Thyroid gland (tissue), 4 donors: Measurements from ENCODE around the gene DPPA5. TPM values are rescaled to one million over a fixed set of nuclear protein-coding genes. Genes with fewer than 3 reads are reported as not detected.

Experiments used
- DNase-seq, 2 donors: peaks; one replicate each; pipeline ENCODE4 v3.0.0-alpha.2; 2019
- H3K27ac ChIP-seq, 3 donors: fragments of 200-600 bp; sonication (generic); 1 replicate in 2 of 3; 2 replicates in 1 of 3; pipeline ENCODE4 v1.5.1; 2016 to 2019; ENCODE audit warnings: mild to moderate bottlenecking in 1 of 3, moderate library complexity in 1 of 3
- H3K27me3 ChIP-seq: fragments of 200-600 bp; sonication (generic); one replicate; pipeline ENCODE4 v1.5.1; 2019
- H3K36me3 ChIP-seq, 2 donors: fragments of 200-600 bp; sonication (generic); one replicate each; pipeline ENCODE4 v1.5.1; 2016 to 2019
- H3K4me1 ChIP-seq, 2 donors: fragments of 200-600 bp; sonication (generic); one replicate each; pipeline ENCODE4 v1.5.1; 2017 to 2019
- H3K4me3 ChIP-seq, 3 donors: fragments of 200-600 bp; sonication (generic); replicated peaks in 1 of 3; 1 replicate in 2 of 3; 2 replicates in 1 of 3; pipeline ENCODE4 v1.5.1; 2016; ENCODE audit warnings: mild to moderate bottlenecking in 1 of 3
- H3K9me3 ChIP-seq: fragments of 200-600 bp; sonication (generic); one replicate; pipeline ENCODE4 v1.5.1; 2017
- CTCF ChIP-seq, 6 experiments: fragments of 200-600 bp in 3 of 6; fragments of 450-650 bp in 3 of 6; sonication (generic) in 3 of 6; IDR thresholded peaks; one replicate each; pipeline ENCODE4 v1.5.1; 2016 to 2019; ENCODE audit warnings: antibody characterized with exemption in 6 of 6, mild to moderate bottlenecking in 2 of 6, inconsistent platforms in 1 of 6, moderate library complexity in 1 of 6
- POLR2A ChIP-seq, 2 donors: fragments of 450-650 bp; IDR thresholded peaks; one replicate each; pipeline ENCODE4 v1.6.1; 2017; ENCODE audit warnings: antibody characterized with exemption in 2 of 2, mild to moderate bottlenecking in 2 of 2, moderate library complexity in 1 of 2
- WGBS, 2 donors: methylation state at CpG; one replicate each; pipeline ENCODE4 v1.1.5; 2017; 5-methylcytosine and 5-hydroxymethylcytosine counted together
- intact Hi-C: fragments of 100-400 bp; cut with DNase I; formaldehyde crosslinking; loops from one replicate; pipeline ENCODE4 v1.15.1; 2023
- total RNA-seq, 4 donors: library from RNA; depleted of rRNA; stranded (reverse); fragments of >200 nt; gene quantifications; one replicate each; pipeline ENCODE4 v1.2.3, GENCODE V29; 2016

DPPA5 gene
- total RNA-seq, 4 donors from 2014 or later: not detected

- no peak for TF ChIP-seq POLR2A (IDR thresholded peaks at IDR 0.05)
- no peak for TF ChIP-seq CTCF (IDR thresholded peaks at IDR 0.05)
- Histone ChIP-seq H3K9me3 (no peaks in the 10 kb centered on the region), H3K36me3 (no peaks in the 10 kb centered on the region), H3K27ac (no peak overlapping the region), H3K4me1 (peaks cover 0 to 3% of the 10 kb centered on the region in 2 donors), H3K27me3 (no peaks in the 10 kb centered on the region), H3K4me3 (no peak overlapping the region)
- no peak for DNase-seq
- intact Hi-C loops: no loop called here
- WGBS, 2 donors: 52 to 63% methylated on average over 2 of the region's 2 CpGs
Measured at GRCh38 chr6:73340048-73340447, 14.0 kb downstream of the DPPA5 start.

GRCh38 chr6:73339340-73339739, 14.7 kb downstream of the DPPA5 start:
- no peaks in the 10 kb centered on the region for H3K27me3 ChIP-seq
- no peak overlapping the region for H3K27ac ChIP-seq
- intact Hi-C loops: no loop called here
- TF ChIP-seq CTCF (IDR thresholded peaks at IDR 0.05): no peak
- H3K9me3 ChIP-seq: no peaks in the 10 kb centered on the region
- no peak overlapping the region for H3K4me3 ChIP-seq
- peaks cover 0 to 3% of the 10 kb centered on the region in 2 donors for H3K4me1 ChIP-seq
- H3K36me3 ChIP-seq: no peaks in the 10 kb centered on the region
- WGBS, 2 donors: 63 to 66% methylated on average over 3 of the region's 3 CpGs
- DNase-seq: no peak

GRCh38 chr6:73329201-73329600, 24.9 kb downstream of the DPPA5 start:
- no peak overlapping the region for H3K27ac ChIP-seq
- no peak for TF ChIP-seq CTCF (IDR thresholded peaks at IDR 0.05)
- no peak for TF ChIP-seq POLR2A (IDR thresholded peaks at IDR 0.05)
- intact Hi-C loops: no loop called here
- H3K36me3 ChIP-seq: no peaks in the 10 kb centered on the region
- WGBS, 2 donors: 76 to 81% methylated on average over 3 of the region's 3 CpGs
- H3K4me3 ChIP-seq: no peak overlapping the region
- DNase-seq: no peak
- no peaks in the 10 kb centered on the region for H3K27me3 ChIP-seq
- H3K9me3 ChIP-seq: no peaks in the 10 kb centered on the region
- H3K4me1 ChIP-seq: peaks cover 0 to 7% of the 10 kb centered on the region in 2 donors

GRCh38 chr6:73328790-73329189, 25.3 kb downstream of the DPPA5 start:
- Histone ChIP-seq H3K27ac (no peak overlapping the region), H3K4me1 (peaks cover 0 to 7% of the 10 kb centered on the region in 2 donors), H3K4me3 (no peak overlapping the region), H3K36me3 (no peaks in the 10 kb centered on the region), H3K27me3 (no peaks in the 10 kb centered on the region), H3K9me3 (no peaks in the 10 kb centered on the region)
- TF ChIP-seq CTCF (IDR thresholded peaks at IDR 0.05) (no peak), POLR2A (IDR thresholded peaks at IDR 0.05) (no peak)
- intact Hi-C loops: no loop called here
- WGBS, 2 donors: 81 to 87% methylated on average over 3 of the region's 3 CpGs
- DNase-seq: no peak

GRCh38 chr6:73325656-73326055, 28.4 kb downstream of the DPPA5 start:
- intact Hi-C loops: no loop called here
- WGBS, 2 donors: 79 to 83% methylated on average over 3 of the region's 3 CpGs
- Histone ChIP-seq H3K27ac (no peak overlapping the region), H3K36me3 (no peaks in the 10 kb centered on the region), H3K27me3 (no peaks in the 10 kb centered on the region), H3K9me3 (no peaks in the 10 kb centered on the region), H3K4me3 (no peak overlapping the region), H3K4me1 (peaks cover 0 to 7% of the 10 kb centered on the region in 2 donors)
- TF ChIP-seq CTCF (IDR thresholded peaks at IDR 0.05) (no peak), POLR2A (IDR thresholded peaks at IDR 0.05) (no peak)
- peak; percentile 27 to 36 for DNase-seq
